Skeletal muscle tissue (tissue), 4 donors: Measurements from ENCODE around the gene DGKG. TPM values are rescaled to one million over a fixed set of nuclear protein-coding genes. Genes with fewer than 3 reads are reported as not detected.

ENCODE experiments used
- H3K27ac ChIP-seq: one replicate; pipeline ENCODE4 v1.7.0; 2013; ENCODE audit warnings: mild to moderate bottlenecking, low read depth, low read length, inconsistent platforms
- H3K27me3 ChIP-seq, 3 donors: one replicate each; pipeline ENCODE4 v1.7.0; 2013; ENCODE audit warnings: low read length in 3 of 3; ENCODE audit not compliant: control insufficient read depth in 3 of 3, insufficient read depth in 3 of 3
- H3K36me3 ChIP-seq, 3 donors: one replicate each; pipeline ENCODE4 v1.7.0; 2013; ENCODE audit warnings: low read length in 3 of 3; ENCODE audit not compliant: control insufficient read depth in 3 of 3, insufficient read depth in 3 of 3
- H3K4me1 ChIP-seq, 3 donors: one replicate each; pipeline ENCODE4 v1.7.0; 2013; ENCODE audit warnings: low read length in 3 of 3, mild to moderate bottlenecking in 3 of 3; ENCODE audit not compliant: control insufficient read depth in 3 of 3, insufficient read depth in 3 of 3
- H3K4me3 ChIP-seq, 3 donors: one replicate each; pipeline ENCODE4 v1.7.0; 2013; ENCODE audit warnings: low read length in 3 of 3
- H3K9ac ChIP-seq, 3 donors: one replicate each; pipeline ENCODE4 v1.7.0; 2013; ENCODE audit warnings: low read length in 3 of 3, mild to moderate bottlenecking in 3 of 3, moderate library complexity in 2 of 3, low read depth in 1 of 3
- H3K9me3 ChIP-seq, 3 donors: one replicate each; pipeline ENCODE4 v1.7.0; 2013; ENCODE audit warnings: low read length in 3 of 3; ENCODE audit not compliant: control insufficient read depth in 3 of 3
- total RNA-seq: library from RNA; depleted of rRNA; stranded (reverse); fragments of >200 nt; gene quantifications from one replicate; pipeline ENCODE4 v1.2.3, GENCODE V29; 2014
- donor health status: Osteomylitis.

DGKG gene
- total RNA-seq, 1 donor from 2014 or later: 2.6 TPM

GRCh38 chr3:186383026-186383993, 21.3 kb upstream of the DGKG start:
- peak overlapping the region; percentile 37 to 85 (median 57) for H3K9ac ChIP-seq

GRCh38 chr3:186382217-186382885, 20.3 kb upstream of the DGKG start:
- H3K27me3 ChIP-seq: no peaks in the 10 kb centered on the region
- H3K9me3 ChIP-seq: no peaks in the 10 kb centered on the region
- peaks cover 5 to 17% (median 17%) of the 10 kb centered on the region in 3 donors for H3K4me1 ChIP-seq
- no peak overlapping the region for H3K9ac ChIP-seq
- H3K27ac ChIP-seq: peak overlapping the region; percentile 28
- H3K4me3 ChIP-seq: no peak overlapping the region
- H3K36me3 ChIP-seq: no peaks in the 10 kb centered on the region

More at GRCh38 chr3:186383026-186383993, 21.3 kb upstream of the DGKG start:
- Histone ChIP-seq H3K27me3 (no peaks in the 10 kb centered on the region), H3K27ac (peak overlapping the region; percentile 28), H3K36me3 (no peaks in the 10 kb centered on the region), H3K4me3 (peak overlapping the region in 2 of 3 donors; percentile 25 to 69), H3K9me3 (no peaks in the 10 kb centered on the region), H3K4me1 (peaks cover 5 to 17% (median 17%) of the 10 kb centered on the region in 3 donors)

- Histone ChIP-seq H3K27me3 (no peaks in the 10 kb centered on the region), H3K27ac (no peak overlapping the region), H3K9me3 (no peaks in the 10 kb centered on the region), H3K4me1 (peaks cover 5 to 17% (median 17%) of the 10 kb centered on the region in 3 donors), H3K36me3 (no peaks in the 10 kb centered on the region), H3K4me3 (no peak overlapping the region), H3K9ac (no peak overlapping the region)
Measured at GRCh38 chr3:186381424-186382216, 19.6 kb upstream of the DGKG start.

- H3K27ac ChIP-seq: no peak overlapping the region
Measured at GRCh38 chr3:186380622-186381380, 18.8 kb upstream of the DGKG start.

GRCh38 chr3:186375443-186375842, 13.4 kb upstream of the DGKG start:
- no peak overlapping the region for H3K27ac ChIP-seq
- H3K36me3 ChIP-seq: no peaks in the 10 kb centered on the region
- H3K4me1 ChIP-seq: no peaks in the 10 kb centered on the region
- H3K4me3 ChIP-seq: no peak overlapping the region
- H3K9me3 ChIP-seq: no peaks in the 10 kb centered on the region
- no peak overlapping the region for H3K9ac ChIP-seq
- H3K27me3 ChIP-seq: peaks cover 2 to 4% (median 3%) of the 10 kb centered on the region in 3 donors

More at GRCh38 chr3:186380622-186381380, 18.8 kb upstream of the DGKG start:
- Histone ChIP-seq H3K4me3 (no peak overlapping the region), H3K4me1 (peaks cover 5 to 17% (median 17%) of the 10 kb centered on the region in 3 donors), H3K9me3 (no peaks in the 10 kb centered on the region), H3K9ac (no peak overlapping the region), H3K27me3 (no peaks in the 10 kb centered on the region), H3K36me3 (no peaks in the 10 kb centered on the region)

- Histone ChIP-seq H3K36me3 (no peaks in the 10 kb centered on the region), H3K4me1 (no peaks in the 10 kb centered on the region), H3K9ac (no peak overlapping the region), H3K27ac (no peak overlapping the region), H3K9me3 (no peaks in the 10 kb centered on the region), H3K27me3 (peaks cover 2 to 4% (median 3%) of the 10 kb centered on the region in 3 donors), H3K4me3 (no peak overlapping the region)
Measured at GRCh38 chr3:186374376-186374775, 12.3 kb upstream of the DGKG start.

GRCh38 chr3:186369217-186369616, 7.2 kb upstream of the DGKG start:
- Histone ChIP-seq H3K36me3 (no peaks in the 10 kb centered on the region), H3K27me3 (peaks cover 11 to 22% (median 13%) of the 10 kb centered on the region in 3 donors), H3K9me3 (no peaks in the 10 kb centered on the region), H3K27ac (no peak overlapping the region), H3K4me1 (no peaks in the 10 kb centered on the region), H3K9ac (no peak overlapping the region), H3K4me3 (no peak overlapping the region)

- no peaks in the 10 kb centered on the region for H3K36me3 ChIP-seq
- H3K27ac ChIP-seq: no peak overlapping the region
- H3K27me3 ChIP-seq: peaks cover 15 to 23% (median 18%) of the 10 kb centered on the region in 3 donors
- no peaks in the 10 kb centered on the region for H3K4me1 ChIP-seq
- H3K4me3 ChIP-seq: no peak overlapping the region
- no peaks in the 10 kb centered on the region for H3K9me3 ChIP-seq
- H3K9ac ChIP-seq: no peak overlapping the region
Measured at GRCh38 chr3:186368717-186369116, 6.7 kb upstream of the DGKG start.

GRCh38 chr3:186368176-186368575, 6.1 kb upstream of the DGKG start:
- Histone ChIP-seq H3K4me1 (no peaks in the 10 kb centered on the region), H3K9ac (no peak overlapping the region), H3K4me3 (no peak overlapping the region), H3K36me3 (no peaks in the 10 kb centered on the region), H3K27ac (no peak overlapping the region), H3K27me3 (peaks cover 19 to 29% (median 23%) of the 10 kb centered on the region in 3 donors), H3K9me3 (no peaks in the 10 kb centered on the region)
